CD8-positive, alpha-beta memory T cell (primary cell): ENCODE results near the gene SMTNL1. TPM values are rescaled to one million over a fixed set of nuclear protein-coding genes. Genes with fewer than 3 reads are reported as not detected.
A peak's percentile ranks its signal among the peaks of the same experiment; 100 is the strongest.

Source experiments
- CTCF ChIA-PET: fragments of 350-600 bp; sonication (Branson Sonifier 250); formaldehyde crosslinking; loops from one replicate; lab custom pipeline; 2021; ENCODE audit warnings: antibody characterized with exemption; lab: Charles Lee
- POLR2A ChIA-PET: fragments of 350-600 bp; sonication (Branson Sonifier 250); formaldehyde crosslinking; loops from one replicate; lab custom pipeline; 2021; ENCODE audit warnings: antibody characterized with exemption; lab: Charles Lee
- DNase-seq, 5 donors: peaks; one replicate each; pipeline versions ENCODE4 v3.0.0 to v3.0.0-alpha.2; 2020 to 2022; ENCODE audit warnings: mixed read lengths in 1 of 5
- H3K27ac ChIP-seq: one replicate; pipeline ENCODE4 v1.7.0; 2013; ENCODE audit warnings: low read depth, mild to moderate bottlenecking, low read length, moderate library complexity
- H3K27me3 ChIP-seq: 2 replicates; pipeline ENCODE4 v1.7.0; 2013; ENCODE audit warnings: low read length, mild to moderate bottlenecking; ENCODE audit not compliant: insufficient read depth, poor library complexity, severe bottlenecking
- H3K36me3 ChIP-seq: 2 replicates; pipeline ENCODE4 v1.7.0; 2013; ENCODE audit warnings: mild to moderate bottlenecking, low read length, moderate library complexity; ENCODE audit not compliant: insufficient read depth
- H3K4me1 ChIP-seq: 2 replicates; pipeline ENCODE4 v1.7.0; 2013; ENCODE audit warnings: mild to moderate bottlenecking, low read length, moderate library complexity; ENCODE audit not compliant: insufficient read depth
- H3K4me3 ChIP-seq: 2 replicates; pipeline ENCODE4 v1.7.0; 2013; ENCODE audit warnings: mild to moderate bottlenecking, low read length
- H3K9me3 ChIP-seq: 2 replicates; pipeline ENCODE4 v1.7.0; 2013; ENCODE audit warnings: mild to moderate bottlenecking, low read length
- H3K27ac Mint-ChIP-seq, 8 donors: one replicate each; pipeline ENCODE4 v1.8.0; 2020 to 2021; ENCODE audit warnings: mixed read lengths in 8 of 8, mild to moderate bottlenecking in 6 of 8, inconsistent platforms in 3 of 8, moderate library complexity in 3 of 8
- H3K27me3 Mint-ChIP-seq, 2 donors: one replicate each; pipeline ENCODE4 v1.8.0; 2020 to 2021; ENCODE audit warnings: mixed read lengths in 2 of 2, mild to moderate bottlenecking in 1 of 2, moderate library complexity in 1 of 2
- H3K36me3 Mint-ChIP-seq, 3 donors: one replicate each; pipeline ENCODE4 v1.8.0; 2020 to 2021; ENCODE audit warnings: mixed read lengths in 3 of 3, inconsistent platforms in 1 of 3, mild to moderate bottlenecking in 1 of 3
- H3K4me1 Mint-ChIP-seq, 3 donors: one replicate each; pipeline ENCODE4 v1.8.0; 2020 to 2021; ENCODE audit warnings: mixed read lengths in 3 of 3, inconsistent platforms in 1 of 3, mild to moderate bottlenecking in 1 of 3
- H3K4me3 Mint-ChIP-seq, 7 donors: one replicate each; pipeline ENCODE4 v1.8.0; 2020 to 2021; ENCODE audit warnings: mixed read lengths in 7 of 7, mild to moderate bottlenecking in 6 of 7, moderate library complexity in 4 of 7, inconsistent platforms in 2 of 7
- H3K9me3 Mint-ChIP-seq, 5 donors: one replicate each; pipeline ENCODE4 v1.8.0; 2020 to 2022; ENCODE audit warnings: mixed read lengths in 5 of 5, mild to moderate bottlenecking in 3 of 5, moderate library complexity in 2 of 5, inconsistent platforms in 1 of 5
- polyA plus RNA-seq: library from polyadenylated mRNA; unstranded; fragments of 300-500 nt; fragmentation: Illumina TruSeq; gene quantifications from one replicate; pipeline ENCODE4 v1.2.3, GENCODE V29; 2021
- total RNA-seq, 2 experiments: library from RNA; stranded (reverse); gene quantifications; one replicate each; pipeline ENCODE4 v1.2.3, GENCODE V29; 2021

SMTNL1 gene
- total and polyA plus RNA-seq, 3 experiments from 2014 or later = 0.16 TPM; not detected in 2

GRCh38 chr11:57513452-57513795 lies 24.0 kb upstream of the SMTNL1 start:
- H3K4me3 ChIP-seq = no peak overlapping the region
- H3K36me3 ChIP-seq = no peaks in the 10 kb centered on the region
- ChIA-PET POLR2A (interaction anchor here (0.5 kb wide), 1 partner anchor 1023 kb away, joined by 3 read pairs; no protein-coding TSS in a partner anchor), CTCF (interaction anchor here (0.8 to 20.0 kb wide), 6 partner anchors 14 to 168 kb away, joined by 3 to 498 read pairs (median 29); partner anchors contain the start of genes RTN4RL2 and UBE2L6)
- Mint-ChIP-seq H3K4me1 (peaks cover 29 to 44% (median 41%) of the 10 kb centered on the region in 3 donors), H3K27ac (peak overlapping the region; percentile 55 to 94 (median 83)), H3K4me3 (peak overlapping the region; percentile 78 to 99 (median 90)), H3K27me3 (no peaks in the 10 kb centered on the region), H3K9me3 (no peaks in the 10 kb centered on the region), H3K36me3 (peaks cover 0 to 12% (median 0%) of the 10 kb centered on the region in 3 donors)
- no peak overlapping the region for H3K27ac ChIP-seq
- DNase-seq = no peak
- H3K9me3 ChIP-seq = no peaks in the 10 kb centered on the region
- H3K4me1 ChIP-seq = peaks cover 18% of the 10 kb centered on the region
- no peaks in the 10 kb centered on the region for H3K27me3 ChIP-seq

GRCh38 chr11:57513911-57514537 lies 23.4 kb upstream of the SMTNL1 start:
- no peaks in the 10 kb centered on the region for H3K27me3 ChIP-seq
- H3K27me3 Mint-ChIP-seq = peaks cover 0 to 3% of the 10 kb centered on the region in 2 donors
- H3K9me3 Mint-ChIP-seq = no peaks in the 10 kb centered on the region

GRCh38 chr11:57514538-57515331 lies 22.7 kb upstream of the SMTNL1 start:
- Mint-ChIP-seq H3K4me1 (peaks cover 26 to 39% (median 35%) of the 10 kb centered on the region in 3 donors), H3K9me3 (no peaks in the 10 kb centered on the region), H3K27me3 (peaks cover 0 to 3% of the 10 kb centered on the region in 2 donors), H3K36me3 (peaks cover 0 to 11% (median 0%) of the 10 kb centered on the region in 3 donors), H3K27ac (peak overlapping the region; percentile 69 to 95 (median 86)), H3K4me3 (peak overlapping the region; percentile 97 to 99 (median 98))
- Histone ChIP-seq H3K9me3 (no peaks in the 10 kb centered on the region), H3K27me3 (no peaks in the 10 kb centered on the region), H3K36me3 (no peaks in the 10 kb centered on the region), H3K27ac (peak overlapping the region; percentile 61), H3K4me1 (peaks cover 18% of the 10 kb centered on the region), H3K4me3 (peak overlapping the region; percentile 86)
- peak; percentile 26 to 69 (median 38) for DNase-seq
- ChIA-PET POLR2A (interaction anchor here (0.5 to 1.7 kb wide), 7 partner anchors 16 to 197 kb away, joined by 4 to 7 read pairs (median 4); partner anchors contain the start of genes MED19, SSRP1, TIMM10 and TMX2), CTCF (interaction anchor here (1.2 to 20.0 kb wide), 6 partner anchors 13 to 129 kb away, joined by 4 to 498 read pairs (median 32); partner anchors contain the start of genes RTN4RL2 and UBE2L6)

More at GRCh38 chr11:57513911-57514537, 23.4 kb upstream of the SMTNL1 start:
- Mint-ChIP-seq H3K4me3 (peak overlapping the region; percentile 97 to 99 (median 98)), H3K4me1 (peaks cover 28 to 42% (median 41%) of the 10 kb centered on the region in 3 donors), H3K27ac (peak overlapping the region; percentile 55 to 93 (median 83)), H3K36me3 (peaks cover 0 to 11% (median 0%) of the 10 kb centered on the region in 3 donors)
- H3K27ac ChIP-seq = peak overlapping the region; percentile 61
- H3K36me3 ChIP-seq = no peaks in the 10 kb centered on the region
- DNase-seq = peak in 3 of 5 donors; percentile 15 to 51 (median 42)
- peaks cover 18% of the 10 kb centered on the region for H3K4me1 ChIP-seq
- ChIA-PET POLR2A (interaction anchor here (0.5 to 1.7 kb wide), 7 partner anchors 17 to 198 kb away, joined by 4 to 7 read pairs (median 4); partner anchors contain the start of genes MED19, SSRP1, TIMM10 and TMX2), CTCF (interaction anchor here (1.0 to 20.0 kb wide), 8 partner anchors 14 to 168 kb away, joined by 3 to 498 read pairs (median 8); partner anchors contain the start of genes RTN4RL2 and UBE2L6)
- no peaks in the 10 kb centered on the region for H3K9me3 ChIP-seq
- peak overlapping the region; percentile 86 for H3K4me3 ChIP-seq

- Mint-ChIP-seq H3K4me3 (peak within 1 kb of the TSS; percentile 97 to 99 (median 98)), H3K36me3 (peaks cover 0 to 11% (median 0%) of the 10 kb centered on the region in 3 donors), H3K9me3 (no peaks in the 10 kb centered on the region), H3K27ac (peak within 1 kb of the TSS; percentile 79 to 95 (median 90)), H3K27me3 (peaks cover 0 to 3% of the 10 kb centered on the region in 2 donors), H3K4me1 (peaks cover 24 to 36% (median 32%) of the 10 kb centered on the region in 3 donors)
- H3K9me3 ChIP-seq = no peaks in the 10 kb centered on the region
- ChIA-PET CTCF (interaction anchor here (1.2 to 20.0 kb wide), 6 partner anchors 12 to 129 kb away, joined by 4 to 498 read pairs (median 32); partner anchors contain the start of genes RTN4RL2 and UBE2L6), POLR2A (interaction anchor here (0.7 to 1.7 kb wide), 2 partner anchors 22 to 190 kb away, joined by 4 read pairs; no protein-coding TSS in a partner anchor)
- H3K27me3 ChIP-seq = no peaks in the 10 kb centered on the region
- H3K27ac ChIP-seq = peak within 1 kb of the TSS; percentile 61
- peak within 1 kb of the TSS; percentile 86 for H3K4me3 ChIP-seq
- peak in 1 of 5 donors; percentile 21 for DNase-seq
- H3K4me1 ChIP-seq = peaks cover 18% of the 10 kb centered on the region
- H3K36me3 ChIP-seq = no peaks in the 10 kb centered on the region
These were observed 21.9 kb upstream of the SMTNL1 start, which contains the start of gene SLC43A1 for GRCh38 chr11:57515332-57516060. Gene SLC43A1, minus strand, starts transcription at chr11:57515702. Its CDS starts 1,591 bp downstream, at chr11:57514111.

- Mint-ChIP-seq H3K27me3 (peaks cover 0 to 3% of the 10 kb centered on the region in 2 donors), H3K9me3 (no peaks in the 10 kb centered on the region), H3K4me1 (peaks cover 24 to 34% (median 32%) of the 10 kb centered on the region in 3 donors), H3K4me3 (peak overlapping the region; percentile 97 to 99 (median 98)), H3K27ac (peak overlapping the region; percentile 8 to 91 (median 84)), H3K36me3 (peaks cover 0 to 11% (median 0%) of the 10 kb centered on the region in 3 donors)
- Histone ChIP-seq H3K27ac (peak overlapping the region; percentile 61), H3K4me3 (peak overlapping the region; percentile 86), H3K36me3 (no peaks in the 10 kb centered on the region), H3K9me3 (no peaks in the 10 kb centered on the region), H3K27me3 (no peaks in the 10 kb centered on the region), H3K4me1 (peaks cover 18% of the 10 kb centered on the region)
- CTCF ChIA-PET = interaction anchor here (3.8 to 20.0 kb wide), 4 partner anchors 12 to 58 kb away, joined by 10 to 498 read pairs (median 66); partner anchors contain the start of genes RTN4RL2 and UBE2L6
- DNase-seq = no peak
- POLR2A ChIA-PET = interaction anchor here (1.7 kb wide), 1 partner anchor 191 kb away, joined by 4 read pairs; no protein-coding TSS in a partner anchor
These were observed 21.3 kb upstream of the SMTNL1 start for GRCh38 chr11:57516061-57516443.

- Histone ChIP-seq H3K36me3 (no peaks in the 10 kb centered on the region), H3K27me3 (no peaks in the 10 kb centered on the region), H3K4me3 (no peak overlapping the region), H3K4me1 (peaks cover 2% of the 10 kb centered on the region), H3K27ac (no peak overlapping the region), H3K9me3 (no peaks in the 10 kb centered on the region)
- H3K36me3 Mint-ChIP-seq = peaks cover 0 to 2% (median 2%) of the 10 kb centered on the region in 3 donors
- H3K27ac Mint-ChIP-seq = no peak overlapping the region
- DNase-seq = no peak
- CTCF ChIA-PET = interaction anchor here (1.2 to 20.0 kb wide), 3 partner anchors 26 to 63 kb away, joined by 4 to 498 read pairs (median 7); no protein-coding TSS in a partner anchor
- no peaks in the 10 kb centered on the region for H3K9me3 Mint-ChIP-seq
- peaks cover 0 to 3% of the 10 kb centered on the region in 2 donors for H3K27me3 Mint-ChIP-seq
- no peak overlapping the region for H3K4me3 Mint-ChIP-seq
- POLR2A ChIA-PET = no interaction called here
- peaks cover 2 to 3% (median 2%) of the 10 kb centered on the region in 3 donors for H3K4me1 Mint-ChIP-seq
These were observed 16.3 kb upstream of the SMTNL1 start for GRCh38 chr11:57521116-57521515.
